NCI-H2029 (cell line): ENCODE measurements around the gene SLC1A2.
A peak's percentile ranks its signal among the peaks of the same experiment; 100 is the strongest.

Experiments
- DNase-seq: peaks from one replicate; lab custom pipeline; 2025; lab: John Stamatoyannopoulos, UW

The SLC1A2 gene

DNA sequence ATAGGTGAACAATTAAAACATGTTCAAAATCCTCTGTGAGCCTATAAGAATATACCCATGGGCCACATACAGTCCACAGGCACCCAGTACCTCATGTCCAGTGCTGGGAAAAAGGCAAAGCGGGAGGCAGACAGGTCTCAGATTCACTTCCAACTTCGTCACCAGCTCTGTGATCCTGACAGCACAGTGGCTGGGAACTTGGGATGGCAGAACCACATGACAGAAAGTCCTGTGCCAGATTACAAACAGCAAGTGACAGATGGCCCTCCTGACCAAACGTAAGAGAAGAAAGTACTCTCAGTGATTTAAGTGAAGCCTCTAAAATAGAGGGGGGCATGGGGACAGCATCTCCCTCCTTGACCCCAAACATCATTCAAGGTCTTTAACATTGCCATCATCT, 5.8 kb downstream of the SLC1A2 start:
- DNase-seq = no peak

DNA sequence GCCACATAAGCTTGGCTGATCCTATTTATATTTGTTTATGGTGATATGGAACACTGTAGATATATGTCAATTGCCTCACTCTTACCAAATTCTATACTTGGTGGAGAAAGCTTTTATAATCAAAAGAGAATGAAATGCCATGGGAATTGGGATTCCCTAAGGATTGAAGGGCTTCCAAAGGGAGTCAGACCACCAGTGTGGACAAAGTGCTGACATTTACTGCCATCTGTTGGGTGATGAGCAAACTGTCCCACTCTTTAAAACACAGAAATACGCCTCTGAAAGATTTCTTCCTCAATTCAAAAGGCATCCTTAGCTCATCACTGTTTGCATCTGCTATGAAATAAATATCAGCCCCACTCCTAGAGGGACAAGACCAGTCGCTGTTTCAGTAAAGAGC, 7.1 kb downstream of the SLC1A2 start:
- no peak for DNase-seq

DNA sequence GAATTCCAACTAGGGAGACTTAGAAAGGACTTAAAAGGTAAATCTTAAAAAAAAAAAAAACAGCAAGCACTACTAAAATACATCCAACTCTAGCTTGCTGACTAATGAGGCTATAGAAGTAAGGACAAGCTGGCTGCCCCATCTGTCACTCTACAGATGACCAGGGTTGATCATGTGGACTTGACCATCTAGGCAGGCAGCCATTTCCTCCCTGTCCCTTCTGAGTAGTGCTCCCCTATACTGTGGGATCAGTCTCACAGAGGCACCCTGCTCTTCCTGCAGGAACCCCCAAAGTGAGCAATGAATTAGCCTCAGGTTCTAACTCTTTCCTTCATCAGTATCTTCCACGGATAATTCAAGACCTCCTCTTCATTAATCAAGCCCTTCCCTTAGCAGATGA, 12.3 kb downstream of the SLC1A2 start:
- no peak for DNase-seq

DNA sequence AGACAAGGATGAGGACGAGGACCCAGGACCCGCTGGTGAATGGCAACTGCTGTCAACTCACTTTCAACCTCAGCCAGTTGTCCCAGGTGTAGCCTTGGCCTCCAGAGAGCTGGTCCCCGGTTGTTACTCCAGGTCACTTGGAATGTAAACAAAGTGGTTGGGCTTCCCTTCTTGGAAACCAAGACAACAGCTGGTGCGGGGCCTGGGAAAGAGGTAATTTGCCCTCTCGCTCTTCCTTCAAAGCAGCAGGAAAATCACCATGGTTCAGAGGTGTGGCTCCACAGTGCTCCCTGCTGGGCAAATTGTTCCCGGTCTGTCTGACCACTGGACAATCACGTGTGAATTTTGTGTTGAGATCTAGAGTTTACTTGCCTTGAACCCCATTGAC, 15.0 kb downstream of the SLC1A2 start:
- no peak for DNase-seq

DNA sequence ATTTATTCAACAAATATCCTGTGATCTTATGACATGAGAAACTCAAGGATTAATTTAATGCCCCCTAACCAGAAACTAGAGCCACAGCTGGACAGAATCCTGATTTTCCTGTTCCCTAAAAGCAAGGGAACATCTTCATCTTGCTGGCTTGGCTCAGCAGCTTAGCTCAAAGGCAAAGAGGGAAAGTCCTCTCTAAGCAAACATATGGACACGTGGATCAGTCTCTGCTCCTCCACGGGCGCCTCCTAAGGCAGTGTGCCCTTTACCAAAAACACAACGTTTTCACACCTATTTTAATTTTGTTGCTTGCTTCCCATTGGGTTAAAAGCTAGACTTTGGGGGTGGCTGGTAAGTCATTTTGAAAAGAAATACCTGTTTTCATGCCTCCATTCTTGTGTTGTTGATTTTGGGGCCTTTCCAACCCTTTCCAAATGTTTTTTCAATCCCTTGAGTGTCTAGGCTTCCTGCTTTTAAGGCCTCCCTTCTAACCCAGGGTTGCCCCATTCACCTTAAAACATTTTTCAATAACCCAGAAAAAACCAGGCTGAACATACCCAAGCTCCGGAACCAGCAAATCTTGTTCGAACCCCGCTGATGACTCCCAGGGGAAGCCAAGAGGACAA, 15.5 kb downstream of the SLC1A2 start:
- DNase-seq = peak; percentile 25

DNA sequence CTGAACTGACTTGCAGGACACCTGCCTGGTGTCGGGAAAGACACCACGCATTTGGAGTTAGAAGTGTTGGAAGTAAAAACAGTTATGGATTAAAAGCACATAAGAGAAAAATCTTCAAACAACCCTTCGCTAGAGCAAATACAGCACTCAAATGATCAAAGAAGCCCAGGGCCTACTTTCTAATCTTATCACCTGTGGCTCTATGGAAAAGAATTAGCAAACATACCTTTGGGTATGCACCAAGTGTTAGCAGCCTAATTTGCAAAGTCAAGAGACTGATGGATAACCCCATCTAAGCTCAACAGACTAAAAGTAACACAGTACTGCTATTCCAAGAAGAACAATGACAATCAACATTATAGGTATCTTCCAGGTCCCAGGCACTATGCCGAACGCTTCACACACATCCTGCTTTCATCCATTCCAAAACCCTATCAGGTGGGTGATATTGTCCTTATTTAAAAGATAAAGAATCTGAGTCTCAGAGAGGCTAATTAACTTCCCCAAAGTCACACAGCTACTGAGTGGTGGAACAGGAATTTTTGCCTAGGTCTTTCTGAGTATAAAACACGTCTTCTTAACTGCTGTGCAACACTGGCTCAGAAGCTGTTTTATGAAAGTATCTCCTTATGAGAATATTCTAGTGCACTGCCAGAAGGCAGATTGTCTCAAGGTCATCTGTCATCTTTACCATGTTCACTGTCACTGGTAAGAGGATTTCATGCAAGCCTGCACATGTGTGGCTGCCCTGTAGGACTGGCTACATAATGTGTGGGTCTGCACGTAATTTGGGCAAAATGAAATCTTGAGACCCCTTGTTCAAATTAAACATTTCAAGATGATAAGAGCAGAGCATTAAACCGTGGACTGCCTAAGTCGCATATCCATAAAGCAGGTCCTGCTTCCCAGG, 16.4 kb downstream of the SLC1A2 start:
- DNase-seq = no peak

DNA sequence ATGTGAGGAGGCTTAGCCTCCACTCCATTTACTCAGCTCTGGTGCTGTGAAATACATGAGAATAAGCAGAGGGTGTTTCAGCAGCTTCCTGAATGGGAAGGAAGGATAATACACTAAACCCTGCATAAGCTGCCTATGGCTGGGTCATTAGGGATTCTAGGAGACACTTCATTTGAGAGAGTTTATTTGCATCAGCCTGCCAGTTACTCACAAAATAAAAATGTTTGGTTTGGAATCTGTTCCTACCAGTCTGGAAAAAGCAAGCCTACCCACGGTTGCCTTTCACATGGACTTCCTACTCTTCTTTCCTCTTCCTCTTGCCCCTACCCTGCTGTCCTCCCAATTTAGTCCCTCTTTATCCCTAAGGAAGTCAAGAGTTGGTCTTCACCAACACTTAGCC, 20.5 kb downstream of the SLC1A2 start:
- DNase-seq = no peak

DNA sequence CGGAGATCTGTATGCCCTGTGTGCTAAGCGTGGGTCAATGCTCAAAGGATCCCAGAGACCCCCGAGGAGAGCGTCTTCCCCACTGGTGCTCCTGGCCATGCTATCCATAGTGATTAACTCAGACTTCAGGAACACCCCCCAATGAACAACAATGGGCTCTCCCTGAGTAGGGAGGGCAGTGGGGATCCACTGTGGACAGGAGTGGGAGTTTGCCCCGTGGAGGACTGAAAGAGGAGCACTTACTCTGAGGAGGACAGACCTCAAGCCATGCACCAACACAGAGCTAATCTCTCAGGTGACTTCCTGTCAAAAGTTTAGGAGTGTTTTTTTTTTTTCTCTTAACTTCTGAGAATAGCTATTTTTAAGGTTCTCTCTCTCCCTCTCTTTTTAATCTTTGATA, 24.4 kb downstream of the SLC1A2 start:
- DNase-seq = no peak

DNA sequence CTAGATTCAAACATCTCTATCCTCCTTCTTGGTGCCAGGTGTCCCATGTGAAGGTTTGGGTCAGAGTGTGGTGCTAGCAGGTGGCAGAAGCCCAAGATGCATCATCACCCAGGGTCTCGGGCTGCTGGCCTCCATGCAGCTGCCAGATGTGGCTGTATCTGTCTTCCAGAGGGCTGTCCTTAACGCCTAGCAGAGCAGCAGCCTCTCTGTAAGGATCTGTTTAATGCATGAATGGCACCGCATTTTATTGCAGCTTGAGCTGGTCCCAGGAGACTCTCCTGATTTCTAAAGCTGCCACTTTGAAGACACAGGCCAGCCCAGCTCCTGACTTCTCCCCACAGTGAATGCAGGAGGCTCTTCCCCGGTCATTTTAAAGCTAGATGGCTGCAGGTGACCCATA, 26.3 kb downstream of the SLC1A2 start:
- no peak for DNase-seq

DNA sequence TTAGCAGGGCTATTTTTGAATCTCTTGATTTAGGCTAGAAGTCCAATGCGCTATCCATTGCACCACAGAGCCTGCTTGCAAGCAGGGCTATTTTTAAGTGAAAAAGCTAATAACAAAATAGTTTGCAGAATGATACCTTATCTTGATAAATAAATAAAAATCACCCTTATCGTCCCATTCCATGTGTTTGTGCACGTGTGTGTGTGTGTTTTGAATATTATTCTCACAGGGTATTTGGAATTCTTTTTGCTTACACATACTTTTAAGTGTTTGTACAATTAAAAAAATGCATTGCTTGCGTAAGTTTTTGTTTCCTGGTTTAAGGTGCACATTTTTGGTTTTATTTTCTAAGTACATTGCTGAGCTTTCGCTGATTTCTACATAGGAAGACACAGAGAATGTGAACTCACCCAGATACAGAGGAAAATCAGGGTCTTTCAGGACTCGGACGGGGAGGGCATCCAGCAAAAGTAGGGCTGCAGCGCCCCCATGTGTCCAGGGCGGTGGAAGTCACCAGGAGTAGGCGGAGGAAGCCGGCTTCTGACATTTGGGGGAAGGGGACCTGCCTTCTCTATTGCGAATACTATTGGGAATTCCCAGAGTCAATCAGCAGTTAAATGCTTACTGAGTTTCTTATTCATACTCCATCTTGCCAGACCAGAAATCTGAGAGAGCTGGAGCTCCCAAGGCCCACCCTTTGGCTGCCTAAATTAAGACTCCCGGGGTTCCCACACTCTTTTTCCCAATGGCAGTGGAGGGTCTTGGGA, 27.3 kb downstream of the SLC1A2 start:
- DNase-seq = peak; percentile 73

DNA sequence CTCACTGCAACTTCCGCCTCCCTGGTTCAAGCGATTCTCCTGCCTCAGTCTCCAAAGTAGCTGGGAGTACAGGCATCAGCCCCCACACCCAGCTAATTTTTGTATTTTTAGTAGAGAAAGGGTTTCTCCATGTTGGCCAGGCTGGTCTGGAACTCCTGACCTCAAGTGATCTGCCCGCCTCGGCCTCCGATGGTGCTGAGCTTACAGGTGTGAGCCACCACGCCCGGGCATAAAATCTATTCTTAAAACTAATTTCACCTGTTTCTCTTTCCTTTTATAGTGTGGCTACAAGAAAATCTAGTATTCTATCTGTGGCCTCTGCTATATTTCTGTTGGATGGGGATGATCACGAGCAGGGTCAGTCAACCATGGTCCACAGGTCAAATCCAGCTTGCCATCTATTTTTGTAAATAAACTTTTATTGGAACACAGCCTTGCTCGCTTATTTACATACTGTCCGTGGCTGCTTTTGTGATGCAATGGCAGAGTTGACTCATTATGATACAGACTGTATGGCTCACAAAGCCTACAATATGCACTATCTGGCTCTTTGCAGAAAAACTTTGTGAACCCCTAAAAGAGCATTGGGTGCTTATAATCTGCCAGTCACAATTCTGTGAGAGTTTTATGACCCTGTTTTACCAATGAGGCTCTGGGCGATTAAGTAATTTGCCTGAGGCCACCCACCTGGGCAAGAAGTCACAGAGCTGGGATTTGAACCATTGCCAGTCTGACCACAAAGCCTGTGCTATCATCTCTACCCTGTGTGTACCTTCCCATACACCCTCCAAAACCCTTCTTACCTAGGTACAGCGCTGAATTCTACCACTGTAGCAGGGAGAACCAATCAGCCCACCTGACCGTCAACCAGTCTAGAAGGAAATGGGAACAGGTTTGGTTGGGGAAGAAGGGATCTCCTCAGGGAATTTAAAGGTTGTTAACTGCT, 28.3 kb downstream of the SLC1A2 start:
- peak; percentile 39 for DNase-seq

DNA sequence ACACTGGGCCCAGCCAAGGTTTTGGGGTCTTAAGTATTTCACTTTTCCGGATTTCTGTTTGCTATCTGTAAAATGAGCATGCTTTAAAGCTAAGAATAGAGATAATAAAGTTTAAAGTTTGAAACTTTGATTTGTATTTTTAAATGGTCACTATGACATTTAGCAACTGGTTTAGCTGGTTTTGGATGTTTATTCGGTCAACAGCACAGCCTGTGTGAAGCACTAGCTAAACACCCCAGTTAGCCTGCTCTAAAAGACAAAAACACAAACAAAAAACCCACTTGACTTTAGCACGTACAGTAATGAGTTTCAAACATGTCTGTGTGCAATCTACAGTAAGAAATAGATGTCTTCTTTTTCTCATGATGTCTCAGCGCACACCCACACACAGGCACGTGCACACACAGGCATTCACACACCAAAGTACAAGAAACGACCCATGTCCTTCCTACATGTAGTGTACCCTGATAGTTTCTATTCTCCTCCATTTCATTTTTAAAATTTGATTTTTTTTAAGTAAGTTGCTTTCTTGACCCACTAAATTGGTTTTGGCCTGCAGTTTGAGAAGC, 29.4 kb downstream of the SLC1A2 start:
- DNase-seq = peak; percentile 52

DNA sequence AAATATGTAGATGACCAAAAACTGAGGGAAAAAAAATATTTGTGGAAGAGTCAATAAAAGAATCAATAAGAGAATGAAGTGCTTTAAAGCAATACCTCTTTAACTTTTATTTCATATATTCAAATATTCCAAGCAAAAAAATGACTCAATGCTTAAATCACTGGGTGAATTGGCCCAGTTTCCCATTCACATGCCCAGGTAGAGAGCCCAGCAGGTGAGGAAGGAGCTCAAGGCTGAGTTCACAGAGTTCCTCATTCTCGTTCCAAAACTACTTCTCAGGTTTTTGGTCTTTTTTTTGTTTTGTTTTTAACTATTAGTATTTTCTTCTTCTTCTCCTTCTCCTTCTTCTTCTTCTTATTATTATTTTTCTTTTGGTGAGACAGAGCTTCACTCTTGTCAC, 30.2 kb downstream of the SLC1A2 start:
- no peak for DNase-seq

DNA sequence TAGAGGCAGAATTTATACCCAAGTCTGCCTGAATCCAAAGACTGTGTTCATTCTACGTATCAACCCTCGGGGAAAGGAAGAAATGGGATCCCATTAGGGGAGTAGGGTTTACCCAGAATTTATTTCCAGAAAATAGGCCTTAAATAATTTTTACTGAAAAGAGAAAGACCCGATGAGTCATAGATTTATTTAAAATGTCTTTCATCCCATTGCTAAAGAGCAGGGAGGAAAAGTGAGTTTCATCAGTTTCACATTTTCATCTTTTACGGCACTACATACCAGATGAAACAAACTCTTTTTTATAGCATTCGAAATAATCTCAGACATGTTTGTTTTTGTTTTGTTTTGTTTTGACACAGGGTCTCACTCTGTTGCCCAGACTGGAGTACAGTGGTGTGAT, 31.3 kb downstream of the SLC1A2 start:
- no peak for DNase-seq

DNA sequence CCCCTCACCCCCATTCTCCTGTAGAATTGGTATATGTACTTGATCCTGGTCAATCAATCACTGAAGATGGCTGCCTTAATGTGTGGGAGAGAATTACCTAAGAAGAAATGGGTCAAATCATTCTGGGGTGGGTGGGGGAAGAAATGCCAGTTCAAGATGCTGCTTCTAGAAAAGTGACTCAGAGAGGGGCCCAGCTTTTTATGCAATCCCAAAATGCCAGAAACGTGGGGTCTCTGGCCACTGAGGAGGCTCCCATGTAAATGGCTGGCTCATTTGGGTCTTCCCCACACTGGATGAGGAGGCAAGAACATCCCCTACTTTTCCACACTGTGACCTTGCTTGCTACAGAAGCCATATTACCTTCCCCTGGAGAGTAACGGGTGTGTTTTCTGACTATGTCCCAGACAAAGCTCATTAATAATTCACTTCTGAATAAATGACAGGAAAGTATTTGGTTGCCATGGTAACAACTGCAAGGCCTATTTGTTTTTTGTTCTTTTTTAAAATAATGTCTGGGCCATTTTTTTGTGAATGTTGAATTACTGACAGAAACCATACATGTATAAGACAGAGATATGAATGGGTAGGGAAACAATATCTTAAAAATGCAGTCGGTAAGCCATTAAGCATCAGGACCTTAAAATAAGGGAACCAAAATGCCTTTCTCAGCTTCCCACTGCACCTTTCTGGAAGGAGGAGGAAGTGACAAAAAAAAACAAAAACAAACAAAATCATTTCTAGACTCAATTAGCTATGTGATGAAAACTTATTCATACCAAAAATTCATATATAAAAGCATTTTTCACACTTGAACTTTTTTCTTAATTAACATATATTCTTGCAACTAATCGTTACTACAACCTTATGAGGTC, 32.0 kb downstream of the SLC1A2 start:
- DNase-seq = no peak

DNA sequence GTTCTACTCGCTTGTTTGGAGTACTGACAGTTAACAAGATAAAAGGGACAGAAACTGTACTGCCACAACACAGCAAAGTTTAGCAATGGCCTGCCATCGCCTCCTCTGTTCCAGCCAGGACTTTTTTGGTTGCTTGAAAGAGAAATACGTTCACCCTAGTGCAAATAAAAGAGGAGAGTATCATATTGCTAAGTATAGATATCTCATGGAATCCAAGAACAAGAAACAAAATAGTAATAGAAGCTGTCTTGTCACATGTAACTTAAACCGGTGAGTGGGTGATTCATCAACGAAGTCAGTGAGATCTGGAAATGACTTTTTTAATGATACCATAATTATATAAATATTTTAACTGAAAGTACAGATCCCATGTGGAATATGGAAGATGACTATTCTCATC, 35.4 kb downstream of the SLC1A2 start:
- DNase-seq = no peak

DNA sequence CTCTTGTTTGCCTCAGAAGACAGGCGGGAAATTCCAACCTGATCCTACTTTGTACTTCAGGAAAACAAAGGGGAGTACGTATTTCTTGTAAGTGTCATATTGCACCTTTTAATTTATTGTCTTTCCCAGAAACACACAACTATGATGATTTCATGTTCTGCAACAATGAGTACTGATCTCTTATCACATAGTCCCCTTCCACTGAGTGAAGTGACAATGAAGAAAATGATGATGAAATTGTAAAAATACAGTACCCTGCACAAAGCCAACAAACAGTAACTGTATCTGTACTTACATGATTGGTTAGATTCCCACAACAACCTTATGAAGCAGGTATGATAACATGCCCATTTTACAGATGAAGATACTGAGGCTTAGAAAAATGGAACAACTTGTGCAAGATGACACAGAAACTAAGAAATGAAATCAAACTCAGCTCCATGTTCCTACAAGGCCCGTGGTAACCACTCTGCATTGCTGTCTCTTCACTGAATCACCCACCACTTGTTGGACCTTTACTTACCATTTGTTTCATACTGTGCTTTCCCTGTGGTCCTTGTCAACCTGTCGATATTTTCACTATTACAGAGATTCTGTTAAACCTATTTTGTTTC, 37.5 kb downstream of the SLC1A2 start:
- DNase-seq = no peak

DNA sequence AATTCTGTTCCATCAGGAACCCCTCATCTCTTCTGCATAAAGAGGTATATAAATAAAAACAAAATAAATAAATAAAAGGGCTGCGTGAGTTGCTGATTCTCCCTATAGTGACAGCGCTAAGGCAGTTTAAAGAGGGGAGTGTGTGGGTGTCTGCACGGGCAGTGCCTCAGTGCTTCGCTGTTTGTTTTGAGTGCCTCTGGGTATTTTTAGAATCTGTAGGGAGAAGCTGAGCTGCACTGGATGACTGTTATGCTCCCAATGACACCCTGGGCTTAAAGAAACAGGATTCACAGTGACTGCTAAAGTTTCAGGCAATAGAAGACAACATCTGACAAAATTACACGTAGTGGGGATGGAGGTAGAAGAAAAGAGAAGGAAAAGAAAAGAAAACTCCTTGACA, 38.8 kb downstream of the SLC1A2 start:
- no peak for DNase-seq

DNA sequence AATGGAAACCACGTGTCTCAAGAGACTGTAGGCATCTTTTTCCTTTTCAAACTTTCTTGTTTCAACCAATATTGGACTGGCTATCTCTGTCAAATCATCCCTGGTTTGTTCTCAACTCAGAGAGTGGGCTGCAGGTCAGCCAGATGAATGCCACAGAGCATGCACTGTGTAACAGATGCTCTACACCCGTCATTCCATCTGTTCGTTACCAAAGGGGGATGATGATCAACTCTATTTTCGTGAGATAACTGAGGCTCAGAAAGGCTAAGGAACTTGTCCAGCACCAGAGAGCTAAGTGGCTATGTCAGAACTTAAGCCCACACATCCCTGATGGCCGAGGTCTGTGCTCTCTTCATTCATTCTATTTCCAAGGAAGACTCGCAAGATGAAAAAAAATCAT, 42.1 kb downstream of the SLC1A2 start:
- DNase-seq = no peak

DNA sequence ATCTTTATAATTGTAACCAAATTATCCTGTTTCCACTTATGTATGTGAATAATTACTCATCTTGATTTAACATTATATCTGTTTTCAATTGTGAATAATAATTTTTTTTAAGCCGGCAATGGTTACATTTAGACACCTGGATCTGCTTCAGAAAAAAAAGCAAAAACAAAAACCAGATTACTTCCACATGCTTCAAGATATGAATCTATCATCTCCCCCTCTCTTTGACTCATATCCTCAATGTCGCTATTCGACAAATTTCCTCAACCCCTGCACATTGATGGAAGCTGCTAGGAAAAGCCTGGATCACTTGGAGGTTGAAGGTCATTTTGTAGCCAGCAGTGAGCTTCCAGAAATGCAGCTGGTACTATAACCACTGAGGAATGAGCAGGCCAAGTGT, 42.7 kb downstream of the SLC1A2 start:
- no peak for DNase-seq
